DMS79 (cell line): ENCODE measurements around the gene MTCL1.

Source experiments
- DNase-seq: peaks from one replicate; lab custom pipeline; 2025; lab: John Stamatoyannopoulos, UW

The MTCL1 gene

GRCh38 chr18:8688216-8688800, 17.0 kb upstream of the MTCL1 start:
- DNase-seq, result peak; percentile 48

GRCh38 chr18:8688816-8689215, 16.5 kb upstream of the MTCL1 start:
- DNase-seq, result no peak

- no peak for DNase-seq
Measured at GRCh38 chr18:8689517-8689916, 15.8 kb upstream of the MTCL1 start.

- DNase-seq, result no peak
Measured at GRCh38 chr18:8694891-8695290, 10.5 kb upstream of the MTCL1 start.

- DNase-seq, result no peak
Measured at GRCh38 chr18:8695932-8696517, 9.3 kb upstream of the MTCL1 start.

- no peak for DNase-seq
Measured at GRCh38 chr18:8696749-8697211, 8.6 kb upstream of the MTCL1 start.

GRCh38 chr18:8699126-8699525, 6.2 kb upstream of the MTCL1 start:
- DNase-seq, result no peak

- DNase-seq, result no peak
Measured at GRCh38 chr18:8699948-8700347, 5.4 kb upstream of the MTCL1 start.

GRCh38 chr18:8701546-8702118, 3.7 kb upstream of the MTCL1 start:
- no peak for DNase-seq

- no peak for DNase-seq
Measured at GRCh38 chr18:8702668-8703067, 2.7 kb upstream of the MTCL1 start.

GRCh38 chr18:8703092-8703709, 2.2 kb upstream of the MTCL1 start:
- no peak for DNase-seq

GRCh38 chr18:8703781-8704301, 1.5 kb upstream of the MTCL1 start:
- DNase-seq, result no peak

GRCh38 chr18:8704361-8705237, 757 bp upstream of the MTCL1 start:
- DNase-seq, result peak; percentile 95

- no peak for DNase-seq
Measured at GRCh38 chr18:8705961-8706790, 820 bp downstream of the MTCL1 start.

GRCh38 chr18:8706791-8707555, 1.6 kb downstream of the MTCL1 start:
- DNase-seq, result peak; percentile 71

- DNase-seq, result no peak
Measured at GRCh38 chr18:8707556-8708300, 2.4 kb downstream of the MTCL1 start.

GRCh38 chr18:8708670-8709069, 3.3 kb downstream of the MTCL1 start:
- DNase-seq, result no peak

GRCh38 chr18:8709248-8710059, 4.1 kb downstream of the MTCL1 start:
- DNase-seq, result no peak

- DNase-seq, result peak; percentile 71
Measured at GRCh38 chr18:8711736-8712135, 6.4 kb downstream of the MTCL1 start.
